Measurements from ENCODE around the gene PRKCE.

The PRKCE gene

GRCh38 chr2:45729753-45730512, 78.5 kb downstream of the PRKCE start:
- DNase-seq = no peak

GRCh38 chr2:45731141-45731540, 79.7 kb downstream of the PRKCE start:
- DNase-seq = no peak

DNA sequence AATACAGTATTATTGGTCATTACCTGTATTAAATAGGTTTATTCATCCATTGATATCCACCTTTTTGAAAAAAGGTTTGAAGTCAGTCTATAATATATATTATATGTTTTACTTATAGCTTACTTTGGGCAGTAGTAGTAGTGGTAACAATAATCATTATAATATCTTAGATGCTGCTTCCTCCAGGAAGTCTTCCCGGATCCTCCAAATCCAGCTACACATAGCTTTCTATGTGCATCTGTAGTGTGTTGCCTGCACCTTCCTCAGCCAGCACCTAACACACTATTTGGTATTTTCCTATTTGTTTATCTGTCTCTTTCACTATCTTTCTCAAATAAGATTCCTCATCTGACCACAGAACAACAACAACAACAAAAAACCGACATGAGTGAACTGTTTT, 81.0 kb downstream of the PRKCE start:
- no peak for DNase-seq

DNA sequence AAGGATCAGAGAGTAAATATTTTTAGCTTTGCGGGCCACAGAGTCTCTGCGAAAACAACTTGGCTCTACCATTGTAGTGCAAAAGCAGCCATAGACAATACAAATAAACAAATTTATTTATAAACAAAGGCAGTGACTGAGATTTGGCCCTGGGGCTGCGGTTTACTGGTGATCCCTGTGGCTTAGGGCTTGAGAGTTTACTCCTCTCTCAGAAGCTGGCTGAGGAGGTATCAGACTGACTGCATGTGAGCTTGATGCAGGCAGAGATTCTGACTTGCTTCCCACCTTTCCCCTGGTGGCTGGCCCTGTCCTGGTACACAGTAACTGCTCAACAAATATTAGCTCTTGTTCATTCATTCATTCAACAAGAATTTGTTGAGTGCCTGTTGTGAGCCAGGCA, 81.5 kb downstream of the PRKCE start:
- DNase-seq = no peak

GRCh38 chr2:45734336-45734735, 82.9 kb downstream of the PRKCE start:
- DNase-seq = no peak

DNA sequence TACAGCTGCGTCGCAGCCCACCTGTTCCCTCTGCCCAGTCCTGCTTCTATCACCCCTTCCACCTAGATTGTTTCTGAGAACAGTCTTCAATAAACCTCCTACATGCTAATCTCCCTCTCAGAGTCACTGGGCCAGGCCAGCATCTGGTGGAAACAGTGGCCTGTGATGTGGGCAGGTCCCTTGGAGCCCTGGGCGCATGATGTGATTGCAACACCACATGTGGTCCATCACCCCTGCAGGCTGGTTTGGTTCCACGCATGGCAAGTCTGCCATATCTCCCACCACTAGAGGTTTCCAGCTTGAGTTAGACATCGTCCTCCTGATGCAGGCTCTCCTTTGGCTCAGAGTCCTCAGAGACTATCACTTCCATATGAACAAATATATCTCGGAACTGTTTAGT, 83.5 kb downstream of the PRKCE start:
- no peak for DNase-seq

GRCh38 chr2:45736757-45737704, 85.6 kb downstream of the PRKCE start:
- DNase-seq = no peak

DNA sequence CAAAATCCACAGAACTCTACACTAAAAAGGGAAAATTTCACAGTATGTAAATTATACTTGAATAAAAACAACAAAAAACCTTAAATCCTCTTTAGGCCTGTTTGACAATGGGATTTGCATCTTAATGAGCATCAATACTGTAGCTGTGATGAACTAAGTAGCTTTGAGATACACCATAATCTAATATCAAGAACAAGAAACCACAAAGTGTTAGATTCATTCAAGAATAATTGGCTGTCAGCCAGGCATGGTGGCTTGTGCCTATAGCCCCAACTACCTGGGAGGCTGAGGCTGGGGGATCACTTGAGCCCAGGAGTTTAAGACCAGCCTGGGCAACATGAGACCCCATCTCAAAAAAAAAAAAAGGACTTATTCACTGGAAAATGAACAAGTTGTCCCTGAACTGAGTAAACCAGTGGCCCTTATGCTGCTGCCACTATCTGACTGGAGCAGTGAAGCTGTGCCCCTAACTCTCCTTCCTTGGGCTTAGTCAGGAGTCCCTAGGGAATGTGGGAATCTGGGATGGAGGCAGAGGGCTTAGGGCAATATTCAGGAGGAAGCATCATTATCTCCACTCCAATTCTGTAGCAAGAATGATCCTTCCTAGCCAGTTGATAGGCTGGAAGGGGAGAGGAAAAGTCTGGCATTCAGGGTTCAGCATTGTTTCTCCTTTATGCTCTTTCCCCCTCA, 88.5 kb downstream of the PRKCE start:
- no peak for DNase-seq

DNA sequence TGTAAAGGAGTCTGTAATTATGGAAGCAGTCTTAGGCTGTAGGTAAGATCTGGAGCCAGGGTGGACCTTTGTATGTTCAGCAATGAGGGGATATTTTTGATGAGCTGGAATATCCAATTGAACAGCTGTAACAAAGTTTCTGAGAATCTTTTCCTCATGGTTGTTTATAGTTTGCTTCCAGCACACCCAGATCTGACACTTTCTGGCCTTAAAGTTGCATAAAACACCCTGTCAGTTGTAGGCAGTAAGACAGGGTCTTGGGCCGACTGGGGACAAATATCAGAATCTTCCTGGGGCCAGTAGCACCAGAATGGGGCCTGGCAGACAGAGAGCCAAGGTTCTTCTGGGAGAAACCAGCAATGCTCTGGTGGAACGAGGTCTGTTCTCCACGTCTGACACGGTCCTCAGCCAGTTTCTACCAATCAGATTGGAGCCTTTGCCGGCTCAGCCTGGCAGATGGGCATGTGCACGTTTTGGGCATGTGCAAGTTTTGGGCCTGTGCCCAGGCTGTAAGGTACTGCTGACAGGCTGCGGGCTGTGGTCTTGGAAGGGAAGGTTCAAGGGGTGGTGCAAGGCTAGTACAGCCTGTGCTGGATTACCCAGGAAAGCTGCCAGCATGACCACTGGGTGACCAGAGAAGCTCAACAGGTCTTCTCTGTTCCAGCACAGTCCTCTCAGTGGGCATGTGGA, 89.8 kb downstream of the PRKCE start:
- no peak for DNase-seq

- no peak for DNase-seq
These were observed 92.3 kb downstream of the PRKCE start for GRCh38 chr2:45743531-45744396.

DNA sequence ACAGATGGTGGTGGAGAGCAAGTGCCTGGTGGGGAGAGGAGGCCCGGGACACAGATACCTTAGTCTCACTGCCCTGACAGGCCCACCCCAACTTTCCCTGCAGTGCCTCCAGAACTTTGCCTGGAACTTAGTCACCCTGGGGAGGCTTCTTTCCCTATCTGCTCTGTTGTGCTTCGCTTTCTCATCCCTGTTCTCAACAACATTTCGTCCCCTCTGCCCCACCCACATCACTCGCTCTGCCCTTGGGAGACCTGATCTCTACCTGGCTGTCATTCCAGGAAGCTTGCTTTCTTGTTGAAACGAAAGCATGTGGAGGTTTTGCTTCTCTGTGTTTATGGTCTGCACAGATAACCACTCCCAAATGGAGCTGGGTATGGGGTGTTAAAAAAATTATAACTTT, 93.8 kb downstream of the PRKCE start:
- no peak for DNase-seq

GRCh38 chr2:45746888-45747287, 95.4 kb downstream of the PRKCE start:
- no peak for DNase-seq

- DNase-seq = no peak
These were observed 95.9 kb downstream of the PRKCE start for GRCh38 chr2:45747363-45747762.

- DNase-seq = no peak
These were observed 96.8 kb downstream of the PRKCE start for GRCh38 chr2:45748239-45748638.

GRCh38 chr2:45750001-45750400, 98.5 kb downstream of the PRKCE start:
- no peak for DNase-seq

DNA sequence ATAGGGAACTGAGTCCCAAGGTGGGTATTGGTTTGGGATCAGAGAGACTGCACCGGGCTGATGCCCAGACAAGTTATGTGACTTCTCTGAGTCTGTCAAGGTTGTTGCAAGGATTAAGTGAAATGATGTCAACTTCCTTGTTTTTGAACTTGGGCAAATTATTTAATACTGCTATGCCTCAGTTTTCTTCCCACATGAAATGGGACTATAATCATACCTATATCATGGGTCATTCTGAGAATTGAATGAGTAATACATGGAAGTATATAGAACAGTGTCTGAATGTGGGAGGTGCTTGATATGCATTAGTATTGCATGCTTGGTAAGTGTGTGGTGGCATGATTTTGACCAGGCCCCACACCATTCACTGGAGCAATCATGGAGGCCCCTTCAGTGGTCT, 99.0 kb downstream of the PRKCE start:
- DNase-seq = no peak

GRCh38 chr2:45753381-45753780, 101.9 kb downstream of the PRKCE start:
- no peak for DNase-seq

- DNase-seq = peak; percentile 6 to 64
These were observed 102.9 kb downstream of the PRKCE start for GRCh38 chr2:45754131-45755010.

GRCh38 chr2:45755585-45756335, 104.3 kb downstream of the PRKCE start:
- no peak for DNase-seq

DNA sequence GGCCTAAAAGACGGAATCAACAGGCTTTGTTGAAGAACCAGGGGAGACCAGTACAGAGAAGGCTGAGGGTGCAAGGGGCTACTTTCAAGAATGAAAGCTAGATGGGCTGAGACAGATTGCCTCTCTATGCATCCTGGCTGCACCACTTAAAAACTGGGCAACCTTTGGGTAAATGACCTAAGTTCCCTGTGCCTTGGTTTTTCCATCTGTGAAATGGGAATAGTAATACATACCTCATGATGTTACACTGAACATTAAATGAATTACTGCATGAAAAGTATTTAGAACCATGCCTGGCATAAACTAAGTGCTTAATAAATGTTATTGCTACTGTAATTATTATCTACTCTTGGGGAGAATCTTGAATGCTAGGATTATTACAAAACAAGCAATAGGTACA, 106.5 kb downstream of the PRKCE start:
- DNase-seq = no peak
